IMR-90 (cell line): ENCODE measurements around the gene POLR2L. TPM values are rescaled to one million over a fixed set of nuclear protein-coding genes. Genes with fewer than 3 reads are reported as not detected.

Experiments
- ATAC-seq: fragments of 200-7000 bp; cut with Tn5 transposase; 2 replicates; pipeline ENCODE4 v1.9.1; 2020; ENCODE audit warnings: low read depth, mild to moderate bottlenecking, moderate library complexity
- BruUV-seq: library from RNA; stranded (reverse); fragments of 400-500 nt; replicated peaks from 2 replicates; lab custom pipeline; 2021; lab: Mats Ljungman, UMichigan
- CTCF ChIA-PET: fragments of 300-600 bp; formaldehyde crosslinking; extraction: SDS; loops from one replicate; lab custom pipeline; 2021; ENCODE audit warnings: antibody characterized with exemption; lab: Yijun Ruan, JAX
- POLR2A ChIA-PET: fragments of 300-600 bp; sonication (Branson Sonifier 250); formaldehyde crosslinking; loops from one replicate; lab custom pipeline; 2022; ENCODE audit warnings: antibody characterized with exemption; ENCODE audit not compliant: unreplicated experiment; lab: Charles Lee
- DNase-seq: peaks from one replicate; pipeline ENCODE4 v3.0.0; 2013
- H2AFZ ChIP-seq: replicated peaks from 2 replicates; pipeline ENCODE3; 2013; ENCODE audit warnings: low read length, mild to moderate bottlenecking; ENCODE audit not compliant: poor library complexity
- H2AK5ac ChIP-seq: 2 replicates; pipeline ENCODE4 v1.6.1; 2013; ENCODE audit warnings: low read depth, low read length, inconsistent platforms
- H2AK9ac ChIP-seq: replicated peaks from 2 replicates; pipeline ENCODE3; 2013; ENCODE audit warnings: mild to moderate bottlenecking, low read depth, low read length, moderate library complexity; ENCODE audit not compliant: poor library complexity
- H2BK120ac ChIP-seq: 2 replicates; pipeline ENCODE4 v1.6.1; 2013; ENCODE audit warnings: low read depth, low read length, inconsistent platforms
- H2BK15ac ChIP-seq: 3 replicates; pipeline ENCODE4 v1.6.1; 2013; ENCODE audit warnings: low read depth, low read length, inconsistent platforms
- H2BK20ac ChIP-seq: 2 replicates; pipeline ENCODE4 v1.6.1; 2013; ENCODE audit warnings: low read depth, mild to moderate bottlenecking, inconsistent platforms, low read length, moderate library complexity
- H2BK5ac ChIP-seq: 2 replicates; pipeline ENCODE4 v1.6.1; 2013; ENCODE audit warnings: mild to moderate bottlenecking, low read depth, low read length, inconsistent platforms; ENCODE audit not compliant: poor library complexity, severe bottlenecking
- H3K14ac ChIP-seq: replicated peaks from 2 replicates; pipeline ENCODE4 v1.6.1; 2013; ENCODE audit warnings: low read depth, low read length, inconsistent platforms
- H3K18ac ChIP-seq: 2 replicates; pipeline ENCODE4 v1.6.1; 2013; ENCODE audit warnings: low read depth, low read length, control low read depth
- H3K23ac ChIP-seq: 2 replicates; pipeline ENCODE4 v1.6.1; 2013; ENCODE audit warnings: low read depth, low read length, inconsistent platforms
- H3K27ac ChIP-seq: 2 replicates; pipeline ENCODE4 v1.5.1; 2013; ENCODE audit warnings: mild to moderate bottlenecking, control low read depth, low read length; ENCODE audit not compliant: insufficient read depth
- H3K27me3 ChIP-seq: 2 replicates; pipeline ENCODE4 v1.6.1; 2013; ENCODE audit warnings: low read length; ENCODE audit not compliant: control insufficient read depth, insufficient read depth
- H3K36me3 ChIP-seq: 2 replicates; pipeline ENCODE4 v1.6.1; 2013; ENCODE audit warnings: low read length, mixed read lengths; ENCODE audit not compliant: control insufficient read depth, insufficient read depth
- H3K4ac ChIP-seq: 2 replicates; pipeline ENCODE4 v1.6.1; 2013; ENCODE audit warnings: low read depth, low read length, inconsistent platforms
- H3K4me1 ChIP-seq: 2 replicates; pipeline ENCODE4 v1.6.1; 2013; ENCODE audit warnings: low read length, mixed read lengths; ENCODE audit not compliant: control insufficient read depth, insufficient read depth
- H3K4me2 ChIP-seq: 2 replicates; pipeline ENCODE4 v1.6.1; 2013; ENCODE audit warnings: low read depth, mild to moderate bottlenecking, control low read depth, low read length, moderate library complexity
- H3K4me3 ChIP-seq: 2 replicates; pipeline ENCODE4 v1.5.1; 2013; ENCODE audit warnings: low read depth, mild to moderate bottlenecking, control low read depth, low read length, moderate library complexity; ENCODE audit not compliant: insufficient read depth
- H3K56ac ChIP-seq: 2 replicates; pipeline ENCODE4 v1.6.1; 2013; ENCODE audit warnings: low read length, inconsistent platforms; ENCODE audit not compliant: insufficient read depth; ENCODE audit errors: extremely low read depth
- H3K79me1 ChIP-seq, 2 experiments: 2 replicates each; pipeline ENCODE4 v1.6.1; 2013; ENCODE audit warnings: low read length in 2 of 2, inconsistent platforms in 1 of 2, low read depth in 1 of 2
- H3K9ac ChIP-seq: 2 replicates; pipeline ENCODE4 v1.6.1; 2013; ENCODE audit warnings: low read depth, low read length, control low read depth
- H3K9me1 ChIP-seq: 2 replicates; pipeline ENCODE4 v1.6.1; 2013; ENCODE audit warnings: low read length, inconsistent platforms; ENCODE audit not compliant: insufficient read depth
- H3K9me3 ChIP-seq: 2 replicates; pipeline ENCODE4 v1.6.1; 2013; ENCODE audit warnings: low read length; ENCODE audit not compliant: control insufficient read depth, insufficient read depth
- H4K20me1 ChIP-seq: 2 replicates; pipeline ENCODE4 v1.6.1; 2013; ENCODE audit warnings: low read length, inconsistent platforms; ENCODE audit not compliant: insufficient read depth
- H4K5ac ChIP-seq: 2 replicates; pipeline ENCODE4 v1.6.1; 2013; ENCODE audit warnings: mild to moderate bottlenecking, low read depth, low read length, control low read depth
- H4K8ac ChIP-seq, 2 experiments: 2 replicates each; pipeline ENCODE4 v1.6.1; 2013; ENCODE audit warnings: low read depth in 2 of 2, low read length in 2 of 2, control low read depth in 1 of 2, inconsistent platforms in 1 of 2
- H4K91ac ChIP-seq: 2 replicates; pipeline ENCODE4 v1.6.1; 2013; ENCODE audit warnings: low read depth, low read length, inconsistent platforms; ENCODE audit not compliant: insufficient read depth
- BHLHE40 ChIP-seq: fragments of 150-350 bp; IDR thresholded peaks from 2 replicates; pipeline ENCODE4 v1.6.1; 2016; ENCODE audit warnings: mild to moderate bottlenecking, low read depth, low read length
- CHD1 ChIP-seq: IDR thresholded peaks from 2 replicates; pipeline ENCODE4 v1.6.1; 2012; ENCODE audit warnings: low read depth, low read length, improper control_type of control experiment
- FOS ChIP-seq: fragments of 150-350 bp; IDR thresholded peaks from 2 replicates; pipeline ENCODE4 v1.6.1; 2016; ENCODE audit warnings: low read depth, low read length
- MAFK ChIP-seq: IDR thresholded peaks from 2 replicates; pipeline ENCODE4 v1.6.1; 2012; ENCODE audit warnings: low read depth, low read length, improper control_type of control experiment
- MAZ ChIP-seq: IDR thresholded peaks from 2 replicates; pipeline ENCODE4 v1.6.1; 2012; ENCODE audit warnings: low read depth, mild to moderate bottlenecking, low read length, improper control_type of control experiment, moderate library complexity, borderline replicate concordance
- POLR2A ChIP-seq: IDR thresholded peaks from 2 replicates; pipeline ENCODE4 v1.6.1; 2012; ENCODE audit warnings: mild to moderate bottlenecking, low read depth, low read length
- RAD21 ChIP-seq: IDR thresholded peaks from 2 replicates; pipeline ENCODE4 v1.6.1; 2012; ENCODE audit warnings: low read length, improper control_type of control experiment
- RCOR1 ChIP-seq: IDR thresholded peaks from 2 replicates; pipeline ENCODE4 v1.6.1; 2012; ENCODE audit warnings: mild to moderate bottlenecking, low read length, improper control_type of control experiment; ENCODE audit not compliant: insufficient replicate concordance
- SMC3 ChIP-seq: fragments of 150-350 bp; IDR thresholded peaks from 2 replicates; pipeline ENCODE4 v1.6.1; 2016; ENCODE audit warnings: low read depth, mild to moderate bottlenecking, antibody characterized with exemption, low read length, moderate library complexity
- WGBS, 2 experiments: methylation state at CpG; one replicate each; pipeline versions ENCODE4 v1.1.5 to v1.1.7; 2013; ENCODE audit warnings: missing lambda C conversion rate in 2 of 2; ENCODE audit not compliant: insufficient read length in 1 of 2; ENCODE audit errors: extremely low coverage in 2 of 2; 5-methylcytosine and 5-hydroxymethylcytosine counted together
- dilution Hi-C: fragments of 300-500 bp; cut with HindIII; formaldehyde crosslinking; loops from one replicate; pipeline ENCODE4 v1.14.3; 2018; ENCODE audit warnings: low sequenced_read_pairs; ENCODE audit not compliant: unreplicated experiment
- in situ Hi-C: fragments of 300-500 bp; cut with MboI; formaldehyde crosslinking; loops from 3 replicates; pipeline ENCODE4 v1.14.3; 2019; ENCODE audit warnings: low sequenced_read_pairs, inconsistent platforms, mixed read lengths
- intact Hi-C: fragments of 100-400 bp; cut with micrococcal nuclease; formaldehyde crosslinking; loops from 2 replicates; pipeline ENCODE4 v1.10.0; 2022
- polyA plus RNA-seq, 3 experiments: library from polyadenylated mRNA; depleted of rRNA; stranded (reverse); fragments of >200 nt; gene quantifications; 2 replicates each; pipeline ENCODE4 v1.2.3, GENCODE V29; 2012; ENCODE audit warnings: low replicate concordance in 1 of 3
- total RNA-seq: library from RNA; depleted of rRNA; stranded (reverse); fragments of >200 nt; gene quantifications from 2 replicates; pipeline ENCODE4 v1.2.3, GENCODE V29; 2012
- TF ChIP-seq, protein P1 (sequence below): fragments of 150-350 bp; IDR thresholded peaks from 2 replicates; pipeline ENCODE4 v1.6.1; 2016; ENCODE audit warnings: low read depth, mild to moderate bottlenecking, low read length, moderate library complexity, borderline replicate concordance
- TF ChIP-seq, protein P2 (sequence below): conservative IDR thresholded peaks from 2 replicates; pipeline ENCODE4 v1.5.1; 2012; ENCODE audit warnings: mild to moderate bottlenecking, low read depth, low read length, improper control_type of control experiment

Gene POLR2L
- total and polyA plus RNA-seq, 2 of the 4 experiments (the other 2 are of a cell fraction) = 44.4 to 416 TPM

DNA sequence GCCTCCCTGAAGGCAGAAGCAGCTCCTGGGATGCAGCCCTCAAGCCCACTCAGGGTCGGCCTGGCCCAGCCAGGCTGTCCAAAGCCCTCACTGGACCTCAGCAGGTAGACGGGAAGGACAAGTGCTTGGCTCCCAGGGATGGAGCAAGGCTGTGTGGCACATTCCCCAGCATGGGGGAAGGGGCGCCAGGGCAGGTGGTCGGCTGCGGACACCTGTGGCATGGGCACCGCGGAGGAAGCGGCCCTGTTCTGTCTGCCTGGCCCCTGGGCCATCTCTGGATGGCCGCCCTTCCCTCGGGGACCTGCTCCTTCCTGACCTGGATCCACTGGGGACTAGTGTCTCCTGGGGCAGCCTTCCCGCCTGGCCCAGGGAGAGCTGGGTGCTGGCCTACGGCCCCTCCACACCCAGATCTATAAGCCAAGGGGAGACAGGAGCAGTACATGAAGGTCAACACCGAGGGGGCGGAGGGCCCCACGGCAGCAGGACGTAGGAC, 42.3 kb upstream of the POLR2L start:
- Histone ChIP-seq H3K4ac (no peak overlapping the region), H2AK5ac (no peak overlapping the region), H2BK120ac (no peak overlapping the region), H2BK5ac (no peak overlapping the region), H3K4me1 (no peaks in the 10 kb centered on the region), H3K56ac (no peak overlapping the region), H3K18ac (no peak overlapping the region), H4K91ac (no peak overlapping the region), H3K4me2 (no peak overlapping the region), H3K36me3 (peaks cover 30% of the 10 kb centered on the region), H3K27ac (no peak overlapping the region), H3K14ac (no peak overlapping the region), H4K20me1 (no peaks in the 10 kb centered on the region), H3K27me3 (no peaks in the 10 kb centered on the region), H4K5ac (no peak overlapping the region), H3K79me1 (no peaks in the 10 kb centered on the region), H3K9me1 (no peaks in the 10 kb centered on the region), H3K23ac (no peak overlapping the region), H2AK9ac (no peak overlapping the region), H3K9me3 (no peaks in the 10 kb centered on the region), H3K9ac (no peak overlapping the region), H2AFZ (no peak overlapping the region), H2BK15ac (no peak overlapping the region), H3K4me3 (no peak overlapping the region), H4K8ac (no peak overlapping the region), H2BK20ac (no peak overlapping the region)
- ChIA-PET CTCF (no interaction called here), POLR2A (no interaction called here)
- DNase-seq (no peak), ATAC-seq (no peak)
- no TSS peak for BruUV-seq
- in situ Hi-C loops = no loop called here
- 100% methylated on average over 2 of the region's 16 CpGs; no CpG with 5 or more reads in 1 of the 2 experiments for WGBS, 2 experiments
- dilution Hi-C loops = no loop called here
- TF ChIP-seq SMC3 = no peak
- no peak for TF ChIP-seq CHD1
- no peak for TF ChIP-seq RAD21
- TF ChIP-seq, protein P1, sequence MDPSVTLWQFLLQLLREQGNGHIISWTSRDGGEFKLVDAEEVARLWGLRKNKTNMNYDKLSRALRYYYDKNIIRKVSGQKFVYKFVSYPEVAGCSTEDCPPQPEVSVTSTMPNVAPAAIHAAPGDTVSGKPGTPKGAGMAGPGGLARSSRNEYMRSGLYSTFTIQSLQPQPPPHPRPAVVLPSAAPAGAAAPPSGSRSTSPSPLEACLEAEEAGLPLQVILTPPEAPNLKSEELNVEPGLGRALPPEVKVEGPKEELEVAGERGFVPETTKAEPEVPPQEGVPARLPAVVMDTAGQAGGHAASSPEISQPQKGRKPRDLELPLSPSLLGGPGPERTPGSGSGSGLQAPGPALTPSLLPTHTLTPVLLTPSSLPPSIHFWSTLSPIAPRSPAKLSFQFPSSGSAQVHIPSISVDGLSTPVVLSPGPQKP = no peak
- TF ChIP-seq, protein P2, sequence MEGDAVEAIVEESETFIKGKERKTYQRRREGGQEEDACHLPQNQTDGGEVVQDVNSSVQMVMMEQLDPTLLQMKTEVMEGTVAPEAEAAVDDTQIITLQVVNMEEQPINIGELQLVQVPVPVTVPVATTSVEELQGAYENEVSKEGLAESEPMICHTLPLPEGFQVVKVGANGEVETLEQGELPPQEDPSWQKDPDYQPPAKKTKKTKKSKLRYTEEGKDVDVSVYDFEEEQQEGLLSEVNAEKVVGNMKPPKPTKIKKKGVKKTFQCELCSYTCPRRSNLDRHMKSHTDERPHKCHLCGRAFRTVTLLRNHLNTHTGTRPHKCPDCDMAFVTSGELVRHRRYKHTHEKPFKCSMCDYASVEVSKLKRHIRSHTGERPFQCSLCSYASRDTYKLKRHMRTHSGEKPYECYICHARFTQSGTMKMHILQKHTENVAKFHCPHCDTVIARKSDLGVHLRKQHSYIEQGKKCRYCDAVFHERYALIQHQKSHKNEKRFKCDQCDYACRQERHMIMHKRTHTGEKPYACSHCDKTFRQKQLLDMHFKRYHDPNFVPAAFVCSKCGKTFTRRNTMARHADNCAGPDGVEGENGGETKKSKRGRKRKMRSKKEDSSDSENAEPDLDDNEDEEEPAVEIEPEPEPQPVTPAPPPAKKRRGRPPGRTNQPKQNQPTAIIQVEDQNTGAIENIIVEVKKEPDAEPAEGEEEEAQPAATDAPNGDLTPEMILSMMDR = no peak
- TF ChIP-seq RCOR1 = no peak
- TF ChIP-seq BHLHE40 = no peak
- TF ChIP-seq MAFK = no peak
- TF ChIP-seq FOS = no peak
- TF ChIP-seq POLR2A = no peak
- no peak for TF ChIP-seq MAZ
- intact Hi-C loops = no loop called here
